HCT116 (cell line): Measurements from ENCODE around the gene TRAK1. TPM values are rescaled to one million over a fixed set of nuclear protein-coding genes. Genes with fewer than 3 reads are reported as not detected.

Source experiments
- ATAC-seq: fragments of 200-7000 bp; cut with Tn5 transposase; 2 replicates; pipeline ENCODE4 v1.9.1; 2020; ENCODE audit warnings: mild to moderate bottlenecking, moderate library complexity
- BruUV-seq: library from RNA; stranded (reverse); fragments of 400-500 nt; replicated peaks from 2 replicates; lab custom pipeline; 2021; lab: Mats Ljungman, UMichigan
- CTCF ChIA-PET: fragments of 300-600 bp; sonication (Branson Sonifier 250); formaldehyde crosslinking; loops from one replicate; lab custom pipeline; 2021; ENCODE audit warnings: antibody characterized with exemption; lab: Charles Lee
- POLR2A ChIA-PET: fragments of 300-600, 350-600 bp; sonication (Branson Sonifier 250); formaldehyde crosslinking; loops from one replicate; lab custom pipeline; 2021; ENCODE audit warnings: antibody characterized with exemption; lab: Charles Lee
- RAD21 ChIA-PET, 2 experiments: fragments of 300-600 bp; sonication (Branson Sonifier 250); formaldehyde crosslinking; loops; one replicate each; lab custom pipeline; 2023; ENCODE audit warnings: low total read pairs in 2 of 2; ENCODE audit not compliant: uncharacterized antibody in 2 of 2, unreplicated experiment in 2 of 2, low non-redundant PET in 1 of 2; lab: Charles Lee
- DNase-seq: peaks from one replicate; pipeline ENCODE4 v3.0.0-alpha.2; 2010; ENCODE audit warnings: low read depth, low spot score
- H2AFZ ChIP-seq: fragments of 200-600 bp; shearing (Covaris generic), sonication (generic); 2 replicates; pipeline ENCODE4 v1.6.1; 2017; ENCODE audit warnings: low read depth, mixed run types, mixed read lengths, antibody characterized with exemption, low read length; ENCODE audit not compliant: poor library complexity, severe bottlenecking
- H3K27ac ChIP-seq: 2 replicates; pipeline ENCODE4 v1.5.1; 2012; ENCODE audit warnings: low read depth, low read length
- H3K27me3 ChIP-seq: fragments of 200-600 bp; sonication (generic); 2 replicates; pipeline ENCODE4 v1.6.1; 2016; ENCODE audit warnings: mixed run types, low read length, mixed read lengths; ENCODE audit not compliant: insufficient read depth
- H3K36me3 ChIP-seq, 2 experiments: fragments of 200-500 bp in 1 of 2; fragments of 200-600 bp in 1 of 2; sonication (Bioruptor generic) in 1 of 2; sonication (generic) in 1 of 2; 2 replicates each; pipeline versions ENCODE4 v1.5.1 to v1.6.1; 2014 to 2016; ENCODE audit warnings: low read length in 2 of 2, inconsistent platforms in 1 of 2, mixed read lengths in 1 of 2, mixed run types in 1 of 2; ENCODE audit not compliant: insufficient read depth in 2 of 2, control insufficient read depth in 1 of 2
- H3K4me1 ChIP-seq, 2 experiments: fragments of 200-600 bp in 1 of 2; sonication (generic) in 1 of 2; 2 replicates each; pipeline versions ENCODE4 v1.5.1 to v1.6.1; 2012 to 2017; ENCODE audit warnings: low read length in 2 of 2, inconsistent platforms in 1 of 2, mild to moderate bottlenecking in 1 of 2, mixed read lengths in 1 of 2, mixed run types in 1 of 2, moderate library complexity in 1 of 2; ENCODE audit not compliant: insufficient read depth in 2 of 2, control insufficient read depth in 1 of 2
- H3K4me2 ChIP-seq: fragments of 200-600 bp; sonication (generic); 2 replicates; pipeline ENCODE4 v1.6.1; 2017; ENCODE audit warnings: mixed run types, low read length, mixed read lengths
- H3K4me3 ChIP-seq, 2 experiments: fragments of 200-600 bp in 1 of 2; sonication (generic) in 1 of 2; replicated peaks in 1 of 2; 2 replicates each; pipeline ENCODE4 v1.5.1; 2011 to 2016; ENCODE audit warnings: low read length in 2 of 2, control low read depth in 1 of 2, low read depth in 1 of 2, mild to moderate bottlenecking in 1 of 2, mixed read lengths in 1 of 2, mixed run types in 1 of 2
- H3K79me2 ChIP-seq: fragments of 200-600 bp; sonication (generic); 2 replicates; pipeline ENCODE4 v1.6.1; 2017; ENCODE audit warnings: mild to moderate bottlenecking, mixed run types, low read length, moderate library complexity, mixed read lengths; ENCODE audit not compliant: insufficient read depth
- H3K9ac ChIP-seq: fragments of 200-600 bp; sonication (generic); 2 replicates; pipeline ENCODE4 v1.6.1; 2016; ENCODE audit warnings: low read length, mixed read lengths
- H3K9me2 ChIP-seq: fragments of 200-600 bp; sonication (generic), shearing (Covaris generic); 2 replicates; pipeline ENCODE4 v1.6.1; 2017; ENCODE audit warnings: mixed run types, mild to moderate bottlenecking, moderate library complexity; ENCODE audit not compliant: insufficient read depth
- H3K9me3 ChIP-seq, 2 experiments: fragments of 200-500 bp in 1 of 2; fragments of 200-600 bp in 1 of 2; sonication (Bioruptor generic) in 1 of 2; sonication (generic) in 1 of 2; 2 replicates each; pipeline ENCODE4 v1.6.1; 2014 to 2017; ENCODE audit warnings: low read length in 2 of 2, mixed read lengths in 2 of 2, inconsistent platforms in 1 of 2, low read depth in 1 of 2, mild to moderate bottlenecking in 1 of 2, mixed run types in 1 of 2, moderate library complexity in 1 of 2; ENCODE audit not compliant: control insufficient read depth in 1 of 2, insufficient read depth in 1 of 2
- H4K20me1 ChIP-seq: fragments of 200-600 bp; sonication (generic), shearing (Covaris generic); 2 replicates; pipeline ENCODE4 v1.6.1; 2017; ENCODE audit warnings: mixed run types, mild to moderate bottlenecking, moderate library complexity; ENCODE audit not compliant: insufficient read depth
- CEBPB ChIP-seq: IDR thresholded peaks from 2 replicates; pipeline ENCODE4 v1.6.1; 2012; ENCODE audit warnings: low read depth
- CTCF ChIP-seq, 3 experiments: fragments of 200-600 bp in 1 of 3; sonication (generic) in 1 of 3; IDR thresholded peaks in 2 of 3; conservative IDR thresholded peaks in 1 of 3; 2 replicates each; pipeline ENCODE4 v1.5.1; 2012 to 2017; ENCODE audit warnings: low read depth in 2 of 3, low read length in 2 of 3, antibody characterized with exemption in 1 of 3, borderline replicate concordance in 1 of 3, control low read depth in 1 of 3, mild to moderate bottlenecking in 1 of 3, mixed read lengths in 1 of 3, mixed run types in 1 of 3, moderate library complexity in 1 of 3; ENCODE audit not compliant: insufficient read depth in 1 of 3
- RAD21 ChIP-seq: IDR thresholded peaks from 2 replicates; pipeline ENCODE4 v1.6.1; 2012; ENCODE audit warnings: low read depth, mild to moderate bottlenecking
- SIN3A ChIP-seq: IDR thresholded peaks from 2 replicates; pipeline ENCODE4 v1.6.1; 2012; ENCODE audit warnings: low read depth
- SP1 ChIP-seq: IDR thresholded peaks from 2 replicates; pipeline ENCODE4 v1.6.1; 2012; ENCODE audit warnings: low read depth
- ZFX ChIP-seq: fragments of 450-650 bp; IDR thresholded peaks from 2 replicates; pipeline ENCODE4 v1.6.1; 2017
- intact Hi-C: fragments of 100-400 bp; cut with micrococcal nuclease; formaldehyde crosslinking; loops from 2 replicates; pipeline ENCODE4 v1.10.0; 2022
- total RNA-seq: library from RNA; stranded (reverse); gene quantifications from one replicate; pipeline ENCODE4 v1.2.1, GENCODE V29; 2021; ENCODE audit not compliant: unreplicated experiment
- TF ChIP-seq, protein P1 (sequence below): IDR thresholded peaks from 2 replicates; pipeline ENCODE4 v1.6.1; 2011; ENCODE audit warnings: mild to moderate bottlenecking, low read length, moderate library complexity; ENCODE audit not compliant: insufficient replicate concordance; ENCODE audit errors: extremely low read depth
- TF ChIP-seq, protein P2 (sequence below): IDR thresholded peaks from 2 replicates; pipeline ENCODE4 v1.6.1; 2012

The TRAK1 gene
- total RNA-seq, 1 experiment from 2014 or later = 25.9 TPM

GRCh38 chr3:42116466-42116865, 25.3 kb downstream of the TRAK1 start:
- TF ChIP-seq SIN3A (no peak), ZFX (no peak)
- TF ChIP-seq, protein P1, sequence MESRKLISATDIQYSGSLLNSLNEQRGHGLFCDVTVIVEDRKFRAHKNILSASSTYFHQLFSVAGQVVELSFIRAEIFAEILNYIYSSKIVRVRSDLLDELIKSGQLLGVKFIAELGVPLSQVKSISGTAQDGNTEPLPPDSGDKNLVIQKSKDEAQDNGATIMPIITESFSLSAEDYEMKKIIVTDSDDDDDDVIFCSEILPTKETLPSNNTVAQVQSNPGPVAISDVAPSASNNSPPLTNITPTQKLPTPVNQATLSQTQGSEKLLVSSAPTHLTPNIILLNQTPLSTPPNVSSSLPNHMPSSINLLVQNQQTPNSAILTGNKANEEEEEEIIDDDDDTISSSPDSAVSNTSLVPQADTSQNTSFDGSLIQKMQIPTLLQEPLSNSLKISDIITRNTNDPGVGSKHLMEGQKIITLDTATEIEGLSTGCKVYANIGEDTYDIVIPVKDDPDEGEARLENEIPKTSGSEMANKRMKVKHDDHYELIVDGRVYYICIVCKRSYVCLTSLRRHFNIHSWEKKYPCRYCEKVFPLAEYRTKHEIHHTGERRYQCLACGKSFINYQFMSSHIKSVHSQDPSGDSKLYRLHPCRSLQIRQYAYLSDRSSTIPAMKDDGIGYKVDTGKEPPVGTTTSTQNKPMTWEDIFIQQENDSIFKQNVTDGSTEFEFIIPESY = no peak
- ChIA-PET CTCF (interaction anchor here (1.5 to 7.8 kb wide), 2 partner anchors 10 to 74 kb away, joined by 5 to 185 read pairs; no protein-coding TSS in a partner anchor), RAD21 (no interaction called here), POLR2A (no interaction called here)
- H3K27me3 ChIP-seq = no peaks in the 10 kb centered on the region
- intact Hi-C loops = loop anchor here (5.0 kb wide), 2 partner anchors 224 to 431 kb away; no protein-coding TSS in a partner anchor
- peak overlapping the region; percentile 77 for H3K4me2 ChIP-seq
- H4K20me1 ChIP-seq = no peaks in the 10 kb centered on the region
- ATAC-seq = no peak
- H3K4me1 ChIP-seq = peaks cover 38 to 40% of the 10 kb centered on the region in 2 experiments
- H3K9ac ChIP-seq = no peak overlapping the region
- H3K4me3 ChIP-seq = no peak overlapping the region
- H3K9me2 ChIP-seq = no peaks in the 10 kb centered on the region
- H3K27ac ChIP-seq = no peak overlapping the region
- no TSS peak for BruUV-seq
- DNase-seq = no peak
- H2AFZ ChIP-seq = no peak overlapping the region
- no peaks in the 10 kb centered on the region for H3K36me3 ChIP-seq
- H3K9me3 ChIP-seq = no peaks in the 10 kb centered on the region
- peaks cover 5% of the 10 kb centered on the region; the same call in 1 of the 2 replicates for H3K79me2 ChIP-seq

- CTCF ChIA-PET = interaction anchor here (0.6 to 7.8 kb wide), 17 partner anchors 9 to 326 kb away, joined by 3 to 185 read pairs (median 5); no protein-coding TSS in a partner anchor
- Histone ChIP-seq H3K9me2 (no peaks in the 10 kb centered on the region), H3K4me1 (peaks cover 40 to 41% of the 10 kb centered on the region in 2 experiments), H3K9ac (peak overlapping the region; percentile 31; the same call in 1 of the 2 replicates), H3K4me3 (peak overlapping the region in 1 of 2 experiments; percentile 22; a peak in 1 of 4 replicates), H3K4me2 (peak overlapping the region; percentile 77), H3K27me3 (no peaks in the 10 kb centered on the region), H3K9me3 (no peaks in the 10 kb centered on the region), H3K36me3 (no peaks in the 10 kb centered on the region), H2AFZ (no peak overlapping the region), H3K27ac (peak overlapping the region; percentile 45; the same call in 1 of the 2 replicates), H4K20me1 (no peaks in the 10 kb centered on the region), H3K79me2 (peaks cover 10% of the 10 kb centered on the region; the same call in 1 of the 2 replicates)
- TF ChIP-seq CTCF (IDR thresholded peaks at IDR 0.05 in 2 of 3, conservative IDR thresholded peaks at IDR 0.05 in 1 of 3; ENCODE audit: borderline replicate concordance in 1 of 3, insufficient read depth in 1 of 3, low read depth in 2 of 3, low read length in 2 of 3) (peak; percentile 62 to 84 (median 72); a peak in 5 of 6 replicates), RAD21 (peak; percentile 77), SIN3A (no peak), CEBPB (no peak), SP1 (no peak)
- TF ChIP-seq, protein P2, sequence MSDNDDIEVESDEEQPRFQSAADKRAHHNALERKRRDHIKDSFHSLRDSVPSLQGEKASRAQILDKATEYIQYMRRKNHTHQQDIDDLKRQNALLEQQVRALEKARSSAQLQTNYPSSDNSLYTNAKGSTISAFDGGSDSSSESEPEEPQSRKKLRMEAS = peak; percentile 79
- ATAC-seq (peak; percentile 72), DNase-seq (peak; percentile 33)
- POLR2A ChIA-PET = interaction anchor here (1.4 kb wide), 1 partner anchor 74 kb away, joined by 4 read pairs; no protein-coding TSS in a partner anchor
- no TSS peak for BruUV-seq
- intact Hi-C loops = loop anchor here (1.0 to 5.0 kb wide), 5 partner anchors 74 to 430 kb away; no protein-coding TSS in a partner anchor
- RAD21 ChIA-PET = interaction anchor here (0.9 to 2.0 kb wide), 8 partner anchors 14 to 326 kb away, joined by 3 to 15 read pairs (median 4); no protein-coding TSS in a partner anchor
Measured at GRCh38 chr3:42117175-42118008, 26.2 kb downstream of the TRAK1 start.
